ENCODE measurements around the gene ARMC3.

DNA sequence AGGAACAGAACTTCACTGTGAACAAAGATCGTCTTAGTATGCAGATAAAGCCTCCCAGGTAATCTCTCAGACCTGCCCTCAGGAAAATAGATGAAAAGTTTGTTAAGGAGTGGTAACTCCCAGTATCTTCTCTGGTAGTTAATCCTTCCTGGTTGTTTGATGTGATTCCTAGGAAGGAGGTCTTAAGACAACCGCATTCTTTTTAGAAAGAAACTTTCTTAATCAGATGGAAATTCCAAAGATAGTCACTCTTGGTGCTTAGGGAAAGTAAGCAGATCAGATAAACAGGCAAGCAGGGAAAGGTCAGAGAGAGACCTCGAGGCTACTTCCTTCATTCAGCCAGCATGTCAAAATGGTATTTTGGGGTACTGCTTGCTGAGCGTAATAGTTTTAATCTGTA lies 30.5 kb upstream of the ARMC3 start:
- TF ChIP-seq, protein P1, sequence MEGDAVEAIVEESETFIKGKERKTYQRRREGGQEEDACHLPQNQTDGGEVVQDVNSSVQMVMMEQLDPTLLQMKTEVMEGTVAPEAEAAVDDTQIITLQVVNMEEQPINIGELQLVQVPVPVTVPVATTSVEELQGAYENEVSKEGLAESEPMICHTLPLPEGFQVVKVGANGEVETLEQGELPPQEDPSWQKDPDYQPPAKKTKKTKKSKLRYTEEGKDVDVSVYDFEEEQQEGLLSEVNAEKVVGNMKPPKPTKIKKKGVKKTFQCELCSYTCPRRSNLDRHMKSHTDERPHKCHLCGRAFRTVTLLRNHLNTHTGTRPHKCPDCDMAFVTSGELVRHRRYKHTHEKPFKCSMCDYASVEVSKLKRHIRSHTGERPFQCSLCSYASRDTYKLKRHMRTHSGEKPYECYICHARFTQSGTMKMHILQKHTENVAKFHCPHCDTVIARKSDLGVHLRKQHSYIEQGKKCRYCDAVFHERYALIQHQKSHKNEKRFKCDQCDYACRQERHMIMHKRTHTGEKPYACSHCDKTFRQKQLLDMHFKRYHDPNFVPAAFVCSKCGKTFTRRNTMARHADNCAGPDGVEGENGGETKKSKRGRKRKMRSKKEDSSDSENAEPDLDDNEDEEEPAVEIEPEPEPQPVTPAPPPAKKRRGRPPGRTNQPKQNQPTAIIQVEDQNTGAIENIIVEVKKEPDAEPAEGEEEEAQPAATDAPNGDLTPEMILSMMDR (IDR thresholded peaks at IDR 0.05; ENCODE audit: insufficient read depth, low read length) = no peak
- TF ChIP-seq, protein P2, sequence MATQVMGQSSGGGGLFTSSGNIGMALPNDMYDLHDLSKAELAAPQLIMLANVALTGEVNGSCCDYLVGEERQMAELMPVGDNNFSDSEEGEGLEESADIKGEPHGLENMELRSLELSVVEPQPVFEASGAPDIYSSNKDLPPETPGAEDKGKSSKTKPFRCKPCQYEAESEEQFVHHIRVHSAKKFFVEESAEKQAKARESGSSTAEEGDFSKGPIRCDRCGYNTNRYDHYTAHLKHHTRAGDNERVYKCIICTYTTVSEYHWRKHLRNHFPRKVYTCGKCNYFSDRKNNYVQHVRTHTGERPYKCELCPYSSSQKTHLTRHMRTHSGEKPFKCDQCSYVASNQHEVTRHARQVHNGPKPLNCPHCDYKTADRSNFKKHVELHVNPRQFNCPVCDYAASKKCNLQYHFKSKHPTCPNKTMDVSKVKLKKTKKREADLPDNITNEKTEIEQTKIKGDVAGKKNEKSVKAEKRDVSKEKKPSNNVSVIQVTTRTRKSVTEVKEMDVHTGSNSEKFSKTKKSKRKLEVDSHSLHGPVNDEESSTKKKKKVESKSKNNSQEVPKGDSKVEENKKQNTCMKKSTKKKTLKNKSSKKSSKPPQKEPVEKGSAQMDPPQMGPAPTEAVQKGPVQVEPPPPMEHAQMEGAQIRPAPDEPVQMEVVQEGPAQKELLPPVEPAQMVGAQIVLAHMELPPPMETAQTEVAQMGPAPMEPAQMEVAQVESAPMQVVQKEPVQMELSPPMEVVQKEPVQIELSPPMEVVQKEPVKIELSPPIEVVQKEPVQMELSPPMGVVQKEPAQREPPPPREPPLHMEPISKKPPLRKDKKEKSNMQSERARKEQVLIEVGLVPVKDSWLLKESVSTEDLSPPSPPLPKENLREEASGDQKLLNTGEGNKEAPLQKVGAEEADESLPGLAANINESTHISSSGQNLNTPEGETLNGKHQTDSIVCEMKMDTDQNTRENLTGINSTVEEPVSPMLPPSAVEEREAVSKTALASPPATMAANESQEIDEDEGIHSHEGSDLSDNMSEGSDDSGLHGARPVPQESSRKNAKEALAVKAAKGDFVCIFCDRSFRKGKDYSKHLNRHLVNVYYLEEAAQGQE (IDR thresholded peaks at IDR 0.05; ENCODE audit: insufficient replicate concordance, low read depth) = no peak
- no peak for TF ChIP-seq POLR2AphosphoS5 (IDR thresholded peaks at IDR 0.05; ENCODE audit: low read depth)
- no peak for TF ChIP-seq GABPA (IDR thresholded peaks at IDR 0.05; ENCODE audit: low read depth)
- TF ChIP-seq SPI1 (IDR thresholded peaks at IDR 0.05; ENCODE audit: borderline replicate concordance, low read depth) = no peak

Data from HL-60 (cell line).